Measurements from ENCODE around the gene SPTBN4.

DNA sequence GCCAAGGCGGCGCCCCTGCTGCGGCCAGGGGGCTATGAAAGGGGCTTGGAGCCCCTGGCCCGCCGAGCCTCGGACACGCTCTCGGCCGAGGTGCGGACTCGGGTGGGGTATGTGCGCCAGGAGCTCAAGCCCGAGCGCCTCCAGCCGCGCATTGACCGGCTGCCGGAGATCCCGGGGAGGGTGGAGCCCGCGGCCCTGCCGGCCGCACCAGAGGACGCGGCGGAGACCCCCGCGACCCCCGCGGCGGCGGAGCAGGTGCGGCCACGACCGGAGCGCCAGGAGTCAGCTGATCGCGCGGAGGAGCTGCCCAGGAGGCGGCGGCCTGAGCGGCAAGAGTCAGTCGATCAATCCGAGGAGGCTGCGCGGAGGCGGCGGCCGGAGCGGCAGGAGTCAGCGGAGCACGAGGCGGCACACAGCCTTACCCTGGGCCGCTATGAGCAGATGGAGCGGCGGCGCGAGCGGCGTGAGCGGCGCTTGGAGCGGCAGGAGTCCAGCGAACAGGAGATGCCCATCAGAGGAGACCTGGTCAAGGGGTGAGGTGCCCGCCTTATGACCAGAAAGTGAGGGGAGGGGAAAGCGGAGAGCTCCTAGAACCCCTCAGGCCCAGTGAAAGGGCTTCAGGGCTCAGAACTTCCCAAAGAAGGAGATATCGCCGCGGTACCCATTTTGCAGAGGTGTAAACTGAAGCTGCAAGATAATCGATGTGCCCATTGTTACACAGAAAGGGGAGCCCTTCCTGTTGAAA, 101.1 kb downstream of the SPTBN4 start:
- TF ChIP-seq, protein P1, sequence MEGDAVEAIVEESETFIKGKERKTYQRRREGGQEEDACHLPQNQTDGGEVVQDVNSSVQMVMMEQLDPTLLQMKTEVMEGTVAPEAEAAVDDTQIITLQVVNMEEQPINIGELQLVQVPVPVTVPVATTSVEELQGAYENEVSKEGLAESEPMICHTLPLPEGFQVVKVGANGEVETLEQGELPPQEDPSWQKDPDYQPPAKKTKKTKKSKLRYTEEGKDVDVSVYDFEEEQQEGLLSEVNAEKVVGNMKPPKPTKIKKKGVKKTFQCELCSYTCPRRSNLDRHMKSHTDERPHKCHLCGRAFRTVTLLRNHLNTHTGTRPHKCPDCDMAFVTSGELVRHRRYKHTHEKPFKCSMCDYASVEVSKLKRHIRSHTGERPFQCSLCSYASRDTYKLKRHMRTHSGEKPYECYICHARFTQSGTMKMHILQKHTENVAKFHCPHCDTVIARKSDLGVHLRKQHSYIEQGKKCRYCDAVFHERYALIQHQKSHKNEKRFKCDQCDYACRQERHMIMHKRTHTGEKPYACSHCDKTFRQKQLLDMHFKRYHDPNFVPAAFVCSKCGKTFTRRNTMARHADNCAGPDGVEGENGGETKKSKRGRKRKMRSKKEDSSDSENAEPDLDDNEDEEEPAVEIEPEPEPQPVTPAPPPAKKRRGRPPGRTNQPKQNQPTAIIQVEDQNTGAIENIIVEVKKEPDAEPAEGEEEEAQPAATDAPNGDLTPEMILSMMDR (conservative IDR thresholded peaks at IDR 0.05 in 1 of 2, IDR thresholded peaks at IDR 0.05 in 1 of 2; ENCODE audit: extremely low read depth in 1 of 2, insufficient read depth in 1 of 2, low read depth in 1 of 2, low read length in 2 of 2) = no peak
- TF ChIP-seq EZH2 (IDR thresholded peaks at IDR 0.05; ENCODE audit: borderline replicate concordance, low read length) = no peak
